ENCODE data around the gene ZNF423.

Gene ZNF423

GRCh38 chr16:49716339-49716934 is 139.5 kb downstream of the ZNF423 start:
- DNase-seq = no peak

- DNase-seq = no peak
These were observed 142.1 kb downstream of the ZNF423 start for GRCh38 chr16:49713770-49714169.

GRCh38 chr16:49712542-49712941 is 143.4 kb downstream of the ZNF423 start:
- DNase-seq = no peak

GRCh38 chr16:49712106-49712505 is 143.8 kb downstream of the ZNF423 start:
- no peak for DNase-seq

- no peak for DNase-seq
These were observed 146.9 kb downstream of the ZNF423 start for GRCh38 chr16:49709057-49709456.

- no peak for DNase-seq
These were observed 147.4 kb downstream of the ZNF423 start for GRCh38 chr16:49708491-49708890.

- DNase-seq = no peak
These were observed 149.1 kb downstream of the ZNF423 start for GRCh38 chr16:49706620-49707355.

GRCh38 chr16:49704586-49705155 is 151.2 kb downstream of the ZNF423 start:
- no peak for DNase-seq

- DNase-seq = no peak
These were observed 152.4 kb downstream of the ZNF423 start for GRCh38 chr16:49703483-49703882.

- no peak for DNase-seq
These were observed 154.0 kb downstream of the ZNF423 start for GRCh38 chr16:49701789-49702494.

- DNase-seq = no peak
These were observed 154.7 kb downstream of the ZNF423 start for GRCh38 chr16:49701065-49701685.

- DNase-seq = no peak
These were observed 155.5 kb downstream of the ZNF423 start for GRCh38 chr16:49700251-49701064.

- DNase-seq = no peak
These were observed 156.1 kb downstream of the ZNF423 start for GRCh38 chr16:49699841-49700175.

GRCh38 chr16:49698931-49699840 is 156.7 kb downstream of the ZNF423 start:
- DNase-seq = no peak

- DNase-seq = no peak
These were observed 157.5 kb downstream of the ZNF423 start for GRCh38 chr16:49698453-49698815.

- DNase-seq = no peak
These were observed 158.1 kb downstream of the ZNF423 start for GRCh38 chr16:49697631-49698452.

- no peak for DNase-seq
These were observed 159.4 kb downstream of the ZNF423 start for GRCh38 chr16:49696414-49697101.

GRCh38 chr16:49695782-49696413 is 160.0 kb downstream of the ZNF423 start:
- no peak for DNase-seq

GRCh38 chr16:49693445-49693844 is 162.5 kb downstream of the ZNF423 start:
- no peak for DNase-seq
